NT2/D1 (cell line): ENCODE measurements around the gene CCDC40.

ENCODE experiments used
- SUZ12 ChIP-seq: IDR thresholded peaks from 2 replicates; pipeline ENCODE4 v1.6.1; 2011; ENCODE audit not compliant: insufficient read length, insufficient read depth; ENCODE audit errors: extremely low read depth
- ZNF274 ChIP-seq: IDR thresholded peaks from 2 replicates; pipeline ENCODE4 v1.6.1; 2011; ENCODE audit warnings: mild to moderate bottlenecking, low read depth, low read length

GRCh38 chr17:79989106-79989835 lies 47.2 kb upstream of the CCDC40 start:
- TF ChIP-seq ZNF274 (no peak), SUZ12 (no peak)
